LNCAP (cell line): ENCODE results near the gene GBGT1.

Experiments
- TF ChIP-seq, protein P1 (sequence below): fragments of 450-650 bp; IDR thresholded peaks from 2 replicates; pipeline ENCODE4 v1.5.1; 2017; ENCODE audit warnings: mild to moderate bottlenecking

Gene GBGT1

DNA sequence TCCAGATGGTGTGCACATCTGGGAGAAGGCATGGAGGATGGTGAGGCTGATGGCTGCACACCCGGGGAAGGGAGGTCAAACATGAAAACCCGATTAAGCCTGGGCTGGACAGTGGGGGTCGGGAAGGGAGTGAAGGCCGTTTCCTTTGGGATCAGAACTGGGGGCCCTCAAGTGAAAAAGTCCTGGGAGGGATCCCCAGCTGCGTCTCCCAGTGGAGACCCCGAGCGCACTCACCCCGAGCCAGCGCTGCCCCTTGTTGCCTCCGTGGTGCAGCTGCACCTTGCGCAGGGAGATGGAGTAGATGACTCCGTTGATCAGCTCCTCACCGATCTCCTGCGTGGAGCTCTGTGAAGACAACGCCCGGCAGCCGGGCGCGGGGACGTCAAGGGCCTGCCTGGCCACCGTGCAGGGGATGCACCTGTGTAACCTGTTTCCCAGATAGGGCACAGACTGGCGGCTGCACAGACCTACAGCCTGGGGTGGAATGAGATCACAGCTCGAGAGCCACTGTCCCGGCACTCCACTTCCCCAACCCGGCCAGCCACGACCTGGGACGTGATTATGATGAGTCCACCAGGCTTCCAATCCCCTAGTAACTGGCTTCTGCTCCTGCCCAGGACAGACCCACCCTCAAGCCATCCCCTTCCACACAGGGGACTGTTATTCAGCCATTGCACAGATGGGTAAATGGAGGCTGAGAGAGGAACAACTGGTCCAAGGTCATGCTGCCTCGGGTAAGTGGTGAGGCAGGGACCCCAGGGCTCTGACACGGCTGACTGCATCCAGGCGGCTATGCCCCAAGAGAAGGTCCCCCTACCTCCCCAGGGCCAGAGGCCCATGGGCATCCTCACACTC, 51.7 kb downstream of the GBGT1 start:
- TF ChIP-seq, protein P1, sequence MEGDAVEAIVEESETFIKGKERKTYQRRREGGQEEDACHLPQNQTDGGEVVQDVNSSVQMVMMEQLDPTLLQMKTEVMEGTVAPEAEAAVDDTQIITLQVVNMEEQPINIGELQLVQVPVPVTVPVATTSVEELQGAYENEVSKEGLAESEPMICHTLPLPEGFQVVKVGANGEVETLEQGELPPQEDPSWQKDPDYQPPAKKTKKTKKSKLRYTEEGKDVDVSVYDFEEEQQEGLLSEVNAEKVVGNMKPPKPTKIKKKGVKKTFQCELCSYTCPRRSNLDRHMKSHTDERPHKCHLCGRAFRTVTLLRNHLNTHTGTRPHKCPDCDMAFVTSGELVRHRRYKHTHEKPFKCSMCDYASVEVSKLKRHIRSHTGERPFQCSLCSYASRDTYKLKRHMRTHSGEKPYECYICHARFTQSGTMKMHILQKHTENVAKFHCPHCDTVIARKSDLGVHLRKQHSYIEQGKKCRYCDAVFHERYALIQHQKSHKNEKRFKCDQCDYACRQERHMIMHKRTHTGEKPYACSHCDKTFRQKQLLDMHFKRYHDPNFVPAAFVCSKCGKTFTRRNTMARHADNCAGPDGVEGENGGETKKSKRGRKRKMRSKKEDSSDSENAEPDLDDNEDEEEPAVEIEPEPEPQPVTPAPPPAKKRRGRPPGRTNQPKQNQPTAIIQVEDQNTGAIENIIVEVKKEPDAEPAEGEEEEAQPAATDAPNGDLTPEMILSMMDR: no peak

DNA sequence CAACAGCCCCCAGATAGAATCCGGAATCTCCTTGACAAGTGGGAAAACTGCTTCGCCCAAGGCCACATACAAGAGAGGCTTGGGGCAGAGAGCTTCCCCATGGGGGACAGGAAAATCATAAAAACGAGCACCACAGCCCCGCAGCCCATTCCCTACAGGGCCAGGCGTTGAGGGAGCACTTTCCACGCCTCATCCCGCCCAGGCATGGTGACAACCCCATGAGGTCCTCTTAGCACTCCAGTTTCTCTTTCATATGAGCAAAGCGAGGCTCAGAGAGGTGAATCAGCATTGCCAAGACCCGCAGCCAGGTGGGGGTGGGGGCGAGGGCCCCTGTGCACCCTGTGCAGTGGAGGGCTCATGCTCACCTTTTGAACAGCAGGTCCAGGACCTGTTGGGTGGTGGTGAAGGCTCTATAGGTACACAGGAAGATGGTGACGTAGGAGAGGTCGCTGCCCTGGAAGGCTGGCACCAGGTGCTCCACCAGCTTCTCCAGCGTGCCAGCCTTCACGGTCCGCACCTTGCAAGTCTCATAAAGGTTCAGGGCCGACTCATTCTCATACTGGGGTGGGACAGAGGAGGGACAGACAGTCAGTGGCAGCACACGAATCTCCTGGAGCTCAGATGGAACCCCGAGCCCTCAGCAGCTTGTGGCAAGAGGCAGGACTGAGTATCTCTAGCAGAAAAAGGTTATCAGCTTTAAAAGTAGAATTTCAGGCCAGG, 53.6 kb downstream of the GBGT1 start:
- TF ChIP-seq, protein P1: no peak

DNA sequence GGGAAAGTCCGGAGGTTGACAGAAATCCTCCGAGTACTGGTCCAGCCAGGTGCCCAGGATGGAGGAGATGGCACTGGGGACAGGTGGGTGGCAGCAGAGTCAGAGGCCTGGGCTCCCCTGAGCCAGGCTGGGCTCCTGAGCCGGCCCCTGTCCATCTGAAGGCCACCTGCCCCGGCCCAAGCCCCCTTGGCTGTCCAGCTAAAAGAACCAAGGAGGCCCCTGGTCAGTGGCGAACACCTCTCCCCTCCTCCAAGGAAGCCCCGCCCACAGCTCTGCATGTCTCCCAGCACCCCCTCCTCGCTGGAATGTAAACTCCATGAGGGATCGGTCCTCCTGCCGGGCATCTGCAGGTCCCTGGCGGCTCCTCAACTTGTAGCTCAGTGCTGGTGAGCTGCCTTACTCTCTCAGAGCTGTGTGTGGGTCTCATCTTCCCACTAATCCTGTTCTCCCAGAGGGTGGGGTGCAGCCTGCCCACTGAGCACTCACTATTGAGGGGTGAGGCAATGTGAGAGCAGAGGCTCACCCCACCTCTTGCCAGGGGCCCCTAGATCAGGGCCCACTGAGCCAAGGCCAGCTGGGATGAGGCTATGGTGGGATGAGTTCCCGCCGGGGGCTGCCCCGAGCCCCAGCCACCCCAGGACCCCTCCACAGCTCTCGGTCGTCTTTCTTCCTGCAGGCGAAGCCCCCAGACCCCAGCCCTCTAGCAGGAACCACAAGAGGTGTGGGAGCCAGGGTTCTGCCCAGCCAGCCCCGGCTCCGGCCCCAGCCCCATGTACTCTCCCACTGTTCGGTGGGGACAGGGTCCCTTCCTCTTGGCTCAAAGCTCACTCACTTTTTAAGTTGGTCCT, 54.7 kb downstream of the GBGT1 start:
- TF ChIP-seq, protein P1: no peak

DNA sequence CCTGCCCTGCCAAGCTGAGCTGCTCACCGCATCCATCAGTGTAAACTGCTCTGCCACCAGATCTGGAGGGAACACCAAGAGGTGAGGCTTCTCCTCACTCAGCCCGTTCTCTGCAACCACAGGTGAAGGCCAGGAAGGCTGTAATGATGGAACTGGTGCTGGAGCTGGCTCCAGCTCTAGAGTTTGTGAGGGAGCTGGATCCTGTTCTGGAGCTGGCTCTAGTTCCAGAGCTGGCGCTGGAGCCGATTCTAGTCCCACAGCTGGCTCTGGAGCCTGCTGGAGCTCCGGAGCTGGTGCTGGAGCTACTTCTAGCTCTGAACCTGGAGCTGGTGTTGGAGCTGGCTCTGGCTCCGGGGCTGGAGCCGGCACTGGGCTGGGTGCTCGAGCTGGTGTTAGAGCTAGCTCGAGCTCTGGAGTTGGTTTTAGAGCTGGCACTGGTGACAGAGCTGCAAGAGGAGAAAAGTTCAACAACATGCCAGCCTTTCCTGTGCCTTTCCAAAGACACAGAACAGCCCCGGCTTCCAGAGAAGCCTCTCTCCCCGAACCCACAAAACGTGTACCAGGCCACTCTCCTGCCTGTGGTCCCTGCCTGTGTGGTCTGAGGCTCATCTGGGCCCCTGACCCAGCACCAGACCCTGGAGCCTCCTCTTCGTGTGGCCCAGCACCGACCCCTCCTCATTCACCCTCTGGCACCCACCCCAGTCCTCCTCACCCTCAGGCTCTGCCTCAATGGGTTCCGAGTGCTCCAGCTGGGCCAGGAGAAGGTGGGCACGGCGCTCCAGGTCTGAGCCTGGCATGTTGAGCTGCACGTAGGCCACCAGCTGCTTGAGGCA, 55.5 kb downstream of the GBGT1 start:
- TF ChIP-seq, protein P1: no peak

DNA sequence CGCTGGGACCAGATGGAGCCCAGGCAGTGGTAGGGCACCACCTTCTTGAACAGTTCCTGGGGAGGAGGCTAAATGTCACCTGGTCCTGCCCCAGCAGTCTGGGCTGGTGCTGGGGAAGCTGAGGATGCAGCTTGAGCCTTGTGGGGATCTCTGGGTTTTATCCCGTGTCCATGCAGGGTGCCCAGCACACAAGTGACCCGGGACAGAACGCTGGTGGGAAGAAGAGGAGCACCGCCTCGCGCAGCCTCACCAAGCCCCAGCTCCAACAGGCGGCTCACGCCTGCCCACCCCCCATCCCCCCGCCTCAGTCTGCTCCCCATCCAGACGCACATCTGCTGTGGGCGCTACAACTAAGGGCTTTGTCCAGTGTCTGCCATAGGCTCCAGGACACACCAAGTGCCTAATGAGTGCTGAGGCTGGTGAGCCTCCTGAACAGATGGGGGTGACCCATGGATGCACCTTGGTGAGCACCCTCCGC, 56.4 kb downstream of the GBGT1 start:
- TF ChIP-seq, protein P1: no peak

DNA sequence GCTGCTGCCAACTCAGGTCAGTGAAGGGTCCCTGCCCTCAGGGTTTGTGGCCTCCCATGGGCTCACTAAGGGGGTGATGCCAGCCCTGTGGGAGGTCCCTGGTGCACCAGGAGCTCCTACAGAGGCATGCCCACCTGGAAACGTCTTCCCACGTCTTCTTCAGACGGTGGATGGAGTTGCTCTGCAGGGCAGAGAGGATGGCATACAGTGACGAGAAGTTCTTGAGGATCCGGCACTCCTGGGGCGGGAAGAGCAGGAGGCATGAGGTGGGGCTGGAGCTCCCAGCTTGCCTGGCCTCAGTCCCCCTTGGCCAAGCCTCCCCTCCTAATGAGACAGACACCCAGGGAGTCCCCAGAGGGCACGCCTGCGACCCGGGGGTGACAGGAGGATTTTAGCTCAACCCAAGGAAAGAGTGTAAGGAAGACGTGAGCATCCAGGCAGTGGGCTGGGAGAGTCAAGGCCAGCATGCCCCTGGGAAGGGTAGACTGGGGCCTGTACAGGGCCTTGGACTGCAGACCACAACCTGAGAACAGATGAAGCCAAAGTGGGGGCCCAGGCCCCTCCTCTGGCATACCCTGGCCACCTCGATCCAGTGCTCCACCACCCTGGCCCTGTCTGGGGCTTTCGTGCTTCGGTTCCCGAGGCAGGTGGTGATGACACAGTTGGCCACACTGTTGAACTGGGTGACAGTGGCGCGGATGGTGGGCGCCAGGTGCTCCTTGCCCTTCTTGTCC, 57.0 kb downstream of the GBGT1 start:
- TF ChIP-seq, protein P1: no peak
